DND-41 (cell line): ENCODE measurements around the gene RPEL1.

Experiments used
- CTCF ChIP-seq: IDR thresholded peaks from 2 replicates; pipeline ENCODE4 v1.5.1; 2012; ENCODE audit warnings: borderline replicate concordance, low read length, moderate library complexity, mild to moderate bottlenecking; ENCODE audit not compliant: poor library complexity, severe bottlenecking; ENCODE audit errors: extremely low read depth
- EZH2 ChIP-seq: IDR thresholded peaks from 3 replicates; pipeline ENCODE4 v1.6.1; 2012; ENCODE audit warnings: borderline replicate concordance, low read depth, mild to moderate bottlenecking, moderate library complexity, low read length, inconsistent platforms; ENCODE audit not compliant: severe bottlenecking

GRCh38 chr10:103291588-103291987 lies 45.9 kb downstream of the RPEL1 start:
- TF ChIP-seq CTCF (no peak), EZH2 (no peak)
